HUES48 (cell line): ENCODE results near the gene MAP3K12.

ENCODE experiments used
- H3K27ac ChIP-seq: one replicate; pipeline ENCODE4 v1.7.0; 2013; ENCODE audit warnings: low read depth, low read length, inconsistent platforms
- H3K27me3 ChIP-seq: 2 replicates; pipeline ENCODE4 v1.6.1; 2013; ENCODE audit warnings: mild to moderate bottlenecking, low read length; ENCODE audit not compliant: control insufficient read depth, insufficient read depth
- H3K36me3 ChIP-seq: 2 replicates; pipeline ENCODE4 v1.6.1; 2013; ENCODE audit warnings: low read length; ENCODE audit not compliant: control insufficient read depth, insufficient read depth
- H3K4me1 ChIP-seq: 2 replicates; pipeline ENCODE4 v1.6.1; 2013; ENCODE audit warnings: mild to moderate bottlenecking, low read length; ENCODE audit not compliant: control insufficient read depth, insufficient read depth
- H3K4me3 ChIP-seq: 2 replicates; pipeline ENCODE4 v1.5.1; 2013; ENCODE audit warnings: mild to moderate bottlenecking, low read depth, low read length
- H3K9ac ChIP-seq: 2 replicates; pipeline ENCODE4 v1.6.1; 2013; ENCODE audit warnings: mild to moderate bottlenecking, low read depth, low read length, moderate library complexity
- H3K9me3 ChIP-seq: 2 replicates; pipeline ENCODE4 v1.6.1; 2013; ENCODE audit warnings: low read length; ENCODE audit not compliant: control insufficient read depth, insufficient read depth

Gene MAP3K12

GRCh38 chr12:53465679-53466078, 33.6 kb downstream of the MAP3K12 start:
- Histone ChIP-seq H3K27me3 (no peaks in the 10 kb centered on the region), H3K9ac (no peak overlapping the region), H3K4me1 (peaks cover 24% of the 10 kb centered on the region), H3K27ac (peak overlapping the region; percentile 14), H3K36me3 (peaks cover 99% of the 10 kb centered on the region), H3K9me3 (no peaks in the 10 kb centered on the region), H3K4me3 (no peak overlapping the region)

GRCh38 chr12:53464685-53465418, 34.4 kb downstream of the MAP3K12 start:
- Histone ChIP-seq H3K4me1 (peaks cover 24% of the 10 kb centered on the region), H3K27me3 (no peaks in the 10 kb centered on the region), H3K27ac (peak overlapping the region; percentile 23), H3K36me3 (peaks cover 99% of the 10 kb centered on the region), H3K4me3 (no peak overlapping the region), H3K9ac (no peak overlapping the region), H3K9me3 (no peaks in the 10 kb centered on the region)

DNA sequence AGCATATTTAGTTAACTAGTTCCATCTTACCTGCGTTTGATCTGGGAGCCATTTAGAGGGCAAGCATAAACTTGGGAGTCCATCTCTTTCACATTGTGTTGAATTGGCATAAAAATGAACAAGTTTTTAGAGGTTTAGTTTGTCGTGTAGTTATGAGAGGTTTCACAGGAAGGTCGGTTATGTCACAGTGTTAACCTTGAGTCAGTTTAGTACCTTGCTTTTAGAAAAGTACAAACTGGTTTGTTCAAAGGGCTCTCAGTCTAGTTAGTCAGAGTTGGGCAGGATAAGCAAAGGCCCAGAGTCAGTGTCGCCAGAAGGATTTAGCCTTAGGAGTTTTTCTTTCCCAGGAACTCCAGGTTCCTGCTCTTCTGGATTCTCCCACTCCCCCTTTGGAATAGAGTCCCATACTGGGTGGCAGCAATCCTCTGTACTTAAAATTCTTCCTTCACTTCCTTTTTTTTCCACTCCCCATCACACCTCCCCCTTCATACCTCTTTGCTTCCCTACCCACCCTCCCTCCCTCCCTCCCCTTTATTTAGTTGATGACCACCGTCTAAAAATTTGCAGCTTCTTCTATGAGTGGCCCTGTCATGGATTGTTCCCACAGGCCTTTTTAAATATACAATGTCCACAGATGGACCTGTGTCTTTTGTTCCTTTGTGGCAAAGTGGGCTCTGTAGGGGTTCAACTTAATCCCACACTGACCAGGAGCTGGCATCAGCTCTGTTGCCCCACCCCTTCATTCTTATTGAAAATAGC, 35.3 kb downstream of the MAP3K12 start:
- H3K27ac ChIP-seq, result peak overlapping the region; percentile 23
- no peaks in the 10 kb centered on the region for H3K9me3 ChIP-seq
- no peak overlapping the region for H3K9ac ChIP-seq
- peaks cover 24% of the 10 kb centered on the region for H3K4me1 ChIP-seq
- H3K36me3 ChIP-seq, result peaks cover 99% of the 10 kb centered on the region
- no peaks in the 10 kb centered on the region for H3K27me3 ChIP-seq
- H3K4me3 ChIP-seq, result no peak overlapping the region

DNA sequence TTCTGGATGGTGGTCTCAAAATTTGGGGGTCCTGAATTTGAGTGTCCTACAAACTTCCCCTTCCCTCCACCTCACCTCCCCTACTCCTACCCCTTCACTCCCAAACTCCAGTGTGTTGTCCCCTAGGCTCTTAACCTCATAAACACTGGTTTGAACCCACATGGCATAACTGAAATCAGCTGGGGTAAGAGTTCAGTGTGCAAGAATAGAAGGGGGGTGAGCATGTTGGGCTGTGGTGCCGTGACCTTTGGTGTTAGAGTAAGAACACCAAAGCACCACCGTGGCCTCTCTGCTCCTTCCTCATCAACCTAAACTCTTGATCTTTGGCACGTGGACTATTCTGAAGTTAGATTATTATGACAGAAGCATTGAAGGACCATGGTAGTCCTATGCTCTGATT, 36.3 kb downstream of the MAP3K12 start:
- no peak overlapping the region for H3K9ac ChIP-seq
- H3K4me1 ChIP-seq, result peaks cover 24% of the 10 kb centered on the region
- H3K4me3 ChIP-seq, result no peak overlapping the region
- no peaks in the 10 kb centered on the region for H3K9me3 ChIP-seq
- H3K27ac ChIP-seq, result no peak overlapping the region
- peaks cover 99% of the 10 kb centered on the region for H3K36me3 ChIP-seq
- no peaks in the 10 kb centered on the region for H3K27me3 ChIP-seq

DNA sequence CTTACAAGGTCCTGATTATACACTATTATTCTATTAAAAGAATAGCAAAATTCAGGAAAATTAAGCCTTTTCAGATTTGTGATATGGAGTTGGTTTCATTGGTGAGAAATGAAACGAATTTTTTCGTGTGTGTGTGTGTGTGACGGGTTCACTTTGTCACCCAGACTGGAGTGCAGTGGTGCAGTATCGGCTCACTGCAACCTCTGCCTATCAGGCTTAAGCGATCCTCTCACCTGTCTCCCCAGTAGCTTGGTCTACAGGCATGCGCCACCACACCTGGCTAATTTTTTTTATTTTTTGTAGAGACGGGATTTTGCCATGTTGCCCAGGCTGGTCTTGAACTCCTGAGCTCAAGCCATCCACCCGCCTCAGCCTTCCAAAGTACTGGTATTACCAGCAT, 37.7 kb downstream of the MAP3K12 start:
- Histone ChIP-seq H3K9me3 (no peaks in the 10 kb centered on the region), H3K4me1 (peaks cover 24% of the 10 kb centered on the region), H3K27me3 (no peaks in the 10 kb centered on the region), H3K36me3 (peaks cover 99% of the 10 kb centered on the region), H3K4me3 (no peak overlapping the region), H3K9ac (no peak overlapping the region), H3K27ac (no peak overlapping the region)

- peaks cover 24% of the 10 kb centered on the region for H3K4me1 ChIP-seq
- no peaks in the 10 kb centered on the region for H3K27me3 ChIP-seq
- H3K9me3 ChIP-seq, result no peaks in the 10 kb centered on the region
- H3K36me3 ChIP-seq, result peaks cover 99% of the 10 kb centered on the region
- no peak overlapping the region for H3K4me3 ChIP-seq
- H3K9ac ChIP-seq, result no peak overlapping the region
- H3K27ac ChIP-seq, result no peak overlapping the region
Observed at GRCh38 chr12:53461059-53461458, 38.2 kb downstream of the MAP3K12 start.

DNA sequence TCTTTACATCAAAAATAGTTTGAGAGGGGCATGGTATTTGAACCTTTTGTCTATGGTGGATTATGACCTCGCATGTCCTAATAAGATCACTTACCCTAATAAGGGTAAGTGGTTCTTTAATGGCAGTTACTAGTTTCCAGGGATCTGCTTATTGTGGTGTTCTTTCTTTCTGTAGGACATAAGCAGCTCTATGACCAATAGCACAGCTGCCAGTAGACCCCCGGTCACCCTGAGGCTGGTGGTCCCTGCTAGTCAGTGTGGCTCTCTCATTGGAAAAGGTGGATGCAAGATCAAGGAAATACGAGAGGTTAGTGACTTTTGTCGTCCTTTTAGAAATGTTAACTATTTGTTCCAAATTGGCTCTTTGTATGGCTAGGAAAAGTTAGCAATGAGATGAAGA, 40.2 kb downstream of the MAP3K12 start:
- H3K36me3 ChIP-seq, result peaks cover 100% of the 10 kb centered on the region
- no peaks in the 10 kb centered on the region for H3K9me3 ChIP-seq
- no peak overlapping the region for H3K9ac ChIP-seq
- no peak overlapping the region for H3K27ac ChIP-seq
- peaks cover 26% of the 10 kb centered on the region for H3K4me1 ChIP-seq
- no peak overlapping the region for H3K4me3 ChIP-seq
- no peaks in the 10 kb centered on the region for H3K27me3 ChIP-seq

DNA sequence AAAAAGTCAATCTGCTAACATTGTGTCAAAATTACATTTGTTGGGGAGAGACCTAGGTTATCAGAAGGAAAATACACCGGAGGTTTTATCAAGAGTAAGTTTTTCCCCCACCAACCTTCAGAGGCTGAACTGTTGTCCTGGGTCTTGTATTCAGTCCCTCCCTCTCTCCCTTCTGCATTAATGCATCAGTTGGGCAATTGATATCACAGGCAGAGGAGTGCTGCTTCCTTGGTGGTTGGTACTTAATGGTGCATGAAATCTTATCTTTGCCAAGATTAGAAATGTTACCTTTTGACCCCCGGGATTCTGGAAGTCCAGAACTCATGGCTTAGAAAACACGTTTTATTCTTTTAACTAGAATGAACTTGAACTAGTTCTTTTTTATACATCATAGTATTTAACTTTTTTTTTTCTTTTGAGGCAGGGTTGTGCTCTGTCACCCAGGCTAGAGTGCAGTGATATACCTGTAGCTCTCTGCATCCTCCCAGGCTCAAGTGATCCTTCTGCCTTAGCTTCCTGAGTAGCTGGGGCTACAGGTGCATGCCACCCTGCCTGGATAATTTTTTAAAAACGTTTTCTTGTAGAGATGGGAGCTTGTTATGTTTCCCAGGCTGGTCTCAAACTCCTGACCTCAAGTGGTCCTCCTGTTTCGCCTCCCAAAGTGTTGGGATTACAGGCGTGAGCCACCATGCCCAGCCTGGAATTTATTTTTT, 42.4 kb downstream of the MAP3K12 start:
- Histone ChIP-seq H3K9ac (no peak overlapping the region), H3K27me3 (no peaks in the 10 kb centered on the region), H3K9me3 (no peaks in the 10 kb centered on the region), H3K36me3 (peaks cover 87% of the 10 kb centered on the region), H3K4me1 (peaks cover 15% of the 10 kb centered on the region), H3K27ac (no peak overlapping the region), H3K4me3 (no peak overlapping the region)

GRCh38 chr12:53454707-53455106, 44.6 kb downstream of the MAP3K12 start:
- H3K9me3 ChIP-seq, result no peaks in the 10 kb centered on the region
- H3K9ac ChIP-seq, result no peak overlapping the region
- peaks cover 66% of the 10 kb centered on the region for H3K36me3 ChIP-seq
- H3K27me3 ChIP-seq, result no peaks in the 10 kb centered on the region
- H3K4me1 ChIP-seq, result peaks cover 18% of the 10 kb centered on the region
- H3K4me3 ChIP-seq, result peak overlapping the region; percentile 21; the same call in 1 of the 2 replicates
- no peak overlapping the region for H3K27ac ChIP-seq

- peak overlapping the region; percentile 91 for H3K9ac ChIP-seq
- peak overlapping the region; percentile 89 for H3K4me3 ChIP-seq
- peaks cover 18% of the 10 kb centered on the region for H3K4me1 ChIP-seq
- H3K9me3 ChIP-seq, result no peaks in the 10 kb centered on the region
- peak overlapping the region; percentile 40 for H3K27ac ChIP-seq
- H3K27me3 ChIP-seq, result no peaks in the 10 kb centered on the region
- peaks cover 60% of the 10 kb centered on the region for H3K36me3 ChIP-seq
Observed at GRCh38 chr12:53453953-53454640, 45.2 kb downstream of the MAP3K12 start.
